Stimulated activated CD8-positive, alpha-beta memory T cell treated with anti-CD3 and anti-CD28 coated beads, Interleukin-7, amount 100 ng/mL, for 1 hour (primary cell): Measurements from ENCODE around the gene CFAP77.

Experiments used
- DNase-seq, 2 donors: peaks; one replicate each; pipeline ENCODE4 v3.0.0-alpha.2; 2020; ENCODE audit warnings: low read depth in 2 of 2

The CFAP77 gene

GRCh38 chr9:132487980-132488535, 78.0 kb downstream of the CFAP77 start:
- no peak for DNase-seq

GRCh38 chr9:132488626-132489025, 78.6 kb downstream of the CFAP77 start:
- DNase-seq, result no peak

- DNase-seq, result no peak
Measured at GRCh38 chr9:132489536-132489935, 79.5 kb downstream of the CFAP77 start.

GRCh38 chr9:132494857-132495256, 84.8 kb downstream of the CFAP77 start:
- no peak for DNase-seq

- no peak for DNase-seq
Measured at GRCh38 chr9:132497731-132498130, 87.7 kb downstream of the CFAP77 start.

GRCh38 chr9:132498531-132499210, 88.7 kb downstream of the CFAP77 start:
- no peak for DNase-seq

- no peak for DNase-seq
Measured at GRCh38 chr9:132499251-132499650, 89.2 kb downstream of the CFAP77 start.

- DNase-seq, result no peak
Measured at GRCh38 chr9:132500193-132500592, 90.2 kb downstream of the CFAP77 start.

- no peak for DNase-seq
Measured at GRCh38 chr9:132502480-132502879, 92.5 kb downstream of the CFAP77 start.

- DNase-seq, result no peak
Measured at GRCh38 chr9:132503116-132503515, 93.1 kb downstream of the CFAP77 start.

GRCh38 chr9:132504488-132504887, 94.5 kb downstream of the CFAP77 start:
- no peak for DNase-seq

- no peak for DNase-seq
Measured at GRCh38 chr9:132505991-132506655, 96.1 kb downstream of the CFAP77 start.

- DNase-seq, result no peak
Measured at GRCh38 chr9:132506977-132507669, 97.1 kb downstream of the CFAP77 start.

- DNase-seq, result peak; percentile 15 to 43
Measured at GRCh38 chr9:132507670-132508469, 97.9 kb downstream of the CFAP77 start.

- DNase-seq, result no peak
Measured at GRCh38 chr9:132509928-132510874, 100.2 kb downstream of the CFAP77 start.

GRCh38 chr9:132511191-132511999, 101.4 kb downstream of the CFAP77 start:
- DNase-seq, result no peak

GRCh38 chr9:132513416-132513815, 103.4 kb downstream of the CFAP77 start:
- no peak for DNase-seq

GRCh38 chr9:132514011-132514744, 104.2 kb downstream of the CFAP77 start:
- DNase-seq, result no peak

GRCh38 chr9:132514821-132515220, 104.8 kb downstream of the CFAP77 start:
- no peak for DNase-seq
